Right renal cortex interstitium (tissue), 3 donors: ENCODE data around the gene ELF2. TPM values are rescaled to one million over a fixed set of nuclear protein-coding genes. Genes with fewer than 3 reads are reported as not detected.
"Not testable (repeated sequence)": the region's sequence is repeated elsewhere in the genome, so short reads cannot be mapped to it uniquely, and the experiment has no call there.

Source experiments
- DNase-seq, 3 donors: peaks; one replicate each; pipeline ENCODE4 v3.0.0-alpha.2; 2013; ENCODE audit warnings: low read depth in 3 of 3, low spot score in 2 of 3
- polyA plus RNA-seq, 3 donors: library from polyadenylated mRNA; unstranded; fragments of 120-200 nt; gene quantifications; one replicate each; pipeline ENCODE4 v1.2.1, GENCODE V29; 2013; ENCODE audit not compliant: insufficient read length in 3 of 3

The ELF2 gene
- polyA plus RNA-seq, 3 donors: 67.7 to 73.0 (median 71.6) TPM

DNA sequence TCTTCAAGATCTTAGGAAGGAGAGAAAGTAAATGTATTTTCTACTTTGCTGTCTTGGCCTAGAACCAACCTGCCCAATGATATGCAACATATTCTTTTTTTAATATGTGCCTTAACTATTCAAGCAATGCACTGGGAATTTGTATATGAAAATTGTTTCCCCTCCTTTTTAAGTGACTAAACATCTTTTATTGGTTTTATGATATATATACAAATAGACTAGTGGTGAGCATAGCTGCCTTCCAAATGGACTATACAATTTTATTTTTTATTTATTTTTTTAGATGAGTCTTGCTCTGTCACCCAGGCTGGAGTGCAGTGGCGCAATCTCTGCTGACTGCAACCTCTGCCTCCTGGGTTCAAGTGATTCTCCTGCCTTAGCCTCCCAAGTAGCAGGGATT lies 151.2 kb downstream of the ELF2 start:
- no peak for DNase-seq

DNA sequence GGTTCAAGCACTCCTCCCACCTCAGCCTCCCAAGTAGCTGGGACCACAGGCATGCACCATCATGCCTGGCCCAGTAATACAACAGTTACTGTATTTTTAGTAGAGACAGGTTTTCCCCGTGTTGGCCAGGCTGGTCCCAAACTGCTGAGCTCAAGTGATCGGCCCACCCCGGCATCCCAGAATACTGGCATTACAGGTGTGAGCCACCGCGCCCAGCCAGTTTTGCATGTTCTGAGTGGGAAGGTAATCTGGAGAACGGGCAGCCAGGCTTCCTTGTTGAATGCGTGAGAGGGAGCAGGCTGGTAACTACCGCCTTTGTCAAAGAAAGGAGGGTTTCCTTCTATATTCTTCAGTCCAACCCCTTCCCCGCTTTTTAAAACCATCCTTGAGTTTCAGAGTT lies 152.3 kb downstream of the ELF2 start:
- DNase-seq: no peak

DNA sequence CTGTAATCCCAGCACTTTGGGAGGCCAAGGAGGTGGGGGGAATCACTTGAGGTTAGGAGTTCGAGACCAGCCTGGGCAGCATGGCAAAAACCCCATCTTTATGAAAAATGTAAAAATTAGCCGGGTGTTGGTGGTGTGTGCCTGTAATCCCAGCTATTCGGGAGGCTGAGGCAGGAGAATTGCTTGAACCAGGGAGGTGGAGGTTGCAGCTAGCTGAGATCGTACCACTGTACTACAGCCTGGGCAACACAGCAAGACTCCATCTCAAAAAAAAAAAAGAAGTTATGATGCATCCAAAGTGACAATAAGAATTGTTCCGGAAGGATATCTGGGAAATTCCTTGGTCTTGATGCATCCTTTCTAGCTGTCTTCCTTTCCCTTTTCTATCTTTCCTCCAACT lies 154.2 kb downstream of the ELF2 start:
- DNase-seq: no peak

DNA sequence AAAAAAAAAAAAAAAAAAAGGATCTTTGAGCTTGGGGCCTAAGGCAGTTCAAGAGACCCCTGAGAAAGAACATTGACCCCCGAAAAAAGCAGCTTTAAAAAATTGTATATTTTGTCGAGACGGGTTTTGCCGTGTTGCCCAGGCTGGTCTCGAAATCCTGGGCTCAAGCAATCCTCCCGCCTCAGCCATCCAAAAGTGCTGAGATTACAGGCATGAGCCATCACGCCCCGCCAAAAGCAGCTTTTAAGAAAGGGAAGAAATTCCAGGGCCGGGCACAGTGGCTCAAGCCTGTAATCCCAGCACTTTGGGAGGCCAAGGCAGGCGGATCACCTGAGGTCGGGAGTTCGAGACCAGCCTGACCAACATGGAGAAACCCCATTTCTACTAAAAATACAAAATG lies 155.9 kb downstream of the ELF2 start:
- not testable (repeated sequence) for DNase-seq

DNA sequence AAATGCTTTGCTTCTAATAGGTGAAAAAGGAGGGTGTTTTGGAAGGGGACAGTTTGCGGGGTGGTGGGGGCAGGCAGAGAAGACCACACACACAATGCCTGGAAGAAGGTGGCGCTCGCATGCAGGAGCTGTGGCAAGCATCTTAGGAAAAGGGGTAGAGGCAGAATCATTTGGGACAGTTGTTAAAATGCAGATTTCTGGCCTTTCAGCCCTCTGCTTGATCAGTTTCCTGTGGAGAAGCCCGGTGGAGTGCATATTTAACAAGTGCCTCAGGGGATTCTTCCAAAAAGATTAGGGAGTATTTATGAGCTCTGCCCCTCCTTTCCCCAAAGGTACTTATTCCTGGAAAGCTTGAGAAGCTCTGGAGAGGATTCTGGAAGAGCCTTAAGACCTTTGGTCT lies 156.6 kb downstream of the ELF2 start:
- no peak for DNase-seq

DNA sequence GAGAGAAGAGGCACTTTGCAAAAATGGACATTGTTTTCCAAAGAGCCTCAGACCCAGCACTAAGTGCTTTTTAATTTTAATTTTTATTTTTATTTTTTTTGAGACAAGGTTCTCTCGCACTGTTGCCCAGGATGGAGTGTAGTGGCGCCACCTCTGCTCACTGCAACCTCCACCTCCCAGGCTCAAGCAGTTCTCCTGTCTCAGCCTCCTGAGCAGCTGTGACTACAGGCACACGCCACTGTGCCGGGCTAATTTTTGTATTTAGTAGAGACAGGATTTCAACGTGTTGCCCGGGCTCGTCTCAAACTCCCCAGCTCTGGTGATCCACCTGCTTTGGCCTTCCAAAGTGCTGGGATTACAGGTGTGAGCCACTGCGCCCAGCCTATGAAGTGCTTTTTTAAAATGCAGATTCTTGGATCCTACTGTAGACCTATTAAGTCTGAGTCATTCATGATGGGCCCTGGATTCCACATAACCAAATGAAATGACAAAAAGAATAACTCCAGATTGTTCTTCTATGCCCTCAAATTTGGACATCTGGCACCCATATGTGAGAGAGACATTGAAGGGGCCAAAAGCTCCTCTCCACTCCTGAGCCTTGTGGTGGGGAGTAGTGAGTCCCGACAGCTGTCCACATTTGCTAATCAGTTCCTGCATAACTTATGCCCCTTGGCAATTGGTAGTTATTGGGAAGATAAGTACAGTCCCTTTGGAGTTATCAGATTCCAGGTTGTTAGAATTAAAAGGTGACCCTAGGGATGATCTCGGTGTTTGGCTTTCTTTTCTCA lies 157.9 kb downstream of the ELF2 start:
- no peak for DNase-seq

DNA sequence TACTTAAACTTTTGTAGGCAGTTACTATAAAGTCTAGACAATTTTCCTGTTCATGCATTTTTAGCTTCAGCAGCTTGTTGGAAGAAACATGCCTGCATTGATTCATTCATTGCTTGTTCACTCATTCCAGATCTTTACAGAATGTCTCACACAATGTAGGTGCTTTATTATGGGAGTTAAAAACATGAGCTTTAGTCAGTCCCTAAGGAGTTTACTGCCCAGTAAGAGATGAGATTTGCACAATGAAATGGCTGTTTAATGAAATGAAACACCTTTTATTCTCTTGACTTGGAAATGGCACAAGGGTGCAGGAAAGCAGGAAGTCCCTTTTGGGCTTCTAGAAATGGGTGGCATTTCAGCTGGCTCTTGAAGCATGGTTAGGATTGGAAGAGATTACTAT lies 158.5 kb downstream of the ELF2 start:
- DNase-seq: no peak

DNA sequence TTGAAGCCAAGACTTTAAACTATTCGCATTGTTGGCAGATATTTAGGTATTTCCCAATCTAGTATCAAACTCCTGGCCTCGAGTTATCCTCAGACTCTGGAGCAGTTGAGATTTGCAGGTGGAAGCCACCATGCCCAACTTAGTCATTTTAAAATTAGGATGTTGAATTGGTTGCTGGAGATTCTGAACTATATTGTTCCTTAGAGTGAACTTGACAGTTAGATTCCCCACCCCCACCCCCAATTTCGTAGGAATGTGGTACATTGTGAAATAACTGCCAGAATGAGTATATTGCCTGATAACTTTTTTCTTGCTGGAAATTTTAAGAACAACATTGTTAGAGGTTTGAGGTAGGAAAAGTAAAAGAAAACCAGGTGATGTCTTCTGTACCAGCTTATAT lies 159.2 kb downstream of the ELF2 start:
- no peak for DNase-seq

DNA sequence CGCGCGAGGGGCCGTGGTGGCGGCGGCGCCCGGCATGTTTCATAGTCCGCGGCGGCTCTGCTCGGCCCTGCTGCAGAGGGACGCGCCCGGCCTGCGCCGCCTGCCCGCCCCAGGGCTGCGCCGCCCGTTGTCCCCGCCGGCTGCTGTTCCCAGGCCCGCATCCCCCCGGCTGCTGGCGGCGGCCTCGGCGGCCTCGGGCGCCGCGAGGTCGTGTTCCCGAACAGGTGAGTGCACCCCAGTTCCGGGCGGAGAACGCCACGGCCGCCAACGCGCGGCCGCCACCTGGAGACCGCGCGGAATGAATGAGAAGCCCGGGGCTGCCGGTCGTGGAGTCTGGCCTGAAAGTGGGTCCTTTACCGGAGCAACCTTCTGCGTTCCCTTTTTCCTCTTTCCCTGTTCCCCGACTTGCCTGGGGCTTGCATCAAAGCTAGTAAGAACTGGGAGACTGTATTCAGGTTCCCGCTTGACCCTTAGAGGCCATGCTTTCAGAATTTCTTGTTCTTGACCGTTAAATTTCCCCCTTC lies 161.0 kb downstream of the ELF2 start:
- DNase-seq: peak in 2 of 3 donors; percentile 21 to 29

DNA sequence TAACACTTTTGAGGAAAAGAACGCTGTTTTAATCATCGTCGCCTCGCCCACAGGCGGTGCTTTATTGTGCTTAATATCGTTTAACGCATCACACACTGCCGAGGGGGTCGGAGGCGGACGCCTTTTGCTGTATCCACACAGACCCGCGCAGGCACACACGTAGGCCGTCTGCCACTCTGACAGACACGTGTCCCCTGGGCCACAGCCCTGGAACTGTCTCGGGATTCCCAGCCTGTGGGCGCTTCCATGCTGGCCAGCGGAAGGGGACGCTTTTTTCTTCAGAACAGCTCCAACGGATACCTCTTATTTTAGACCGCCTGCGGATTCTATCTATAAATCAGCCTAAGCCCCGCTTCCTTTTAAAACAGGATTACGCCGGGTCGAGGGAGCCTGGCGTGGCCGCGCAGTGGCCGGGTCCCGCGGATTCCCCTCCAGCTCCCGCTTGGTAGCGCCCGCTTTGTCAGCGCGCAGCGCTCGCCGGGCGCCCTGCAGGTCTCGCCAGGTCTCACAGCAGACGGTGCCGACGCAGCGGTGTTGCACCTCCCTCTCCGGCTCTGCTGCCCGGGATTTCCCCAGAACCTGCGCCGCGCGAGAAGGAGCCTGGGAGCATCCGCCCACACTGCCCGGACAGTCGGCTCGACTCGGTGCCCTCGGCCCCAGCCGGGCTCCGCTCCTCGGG lies 161.6 kb downstream of the ELF2 start, which contains the start of gene NOCT:
Gene NOCT (plus strand): TSS at position 513 of the 679 bp plus-strand sequence. CDS start 201 bp downstream, outside the sequence.
- peak; percentile 72 to 77 (median 76) for DNase-seq

DNA sequence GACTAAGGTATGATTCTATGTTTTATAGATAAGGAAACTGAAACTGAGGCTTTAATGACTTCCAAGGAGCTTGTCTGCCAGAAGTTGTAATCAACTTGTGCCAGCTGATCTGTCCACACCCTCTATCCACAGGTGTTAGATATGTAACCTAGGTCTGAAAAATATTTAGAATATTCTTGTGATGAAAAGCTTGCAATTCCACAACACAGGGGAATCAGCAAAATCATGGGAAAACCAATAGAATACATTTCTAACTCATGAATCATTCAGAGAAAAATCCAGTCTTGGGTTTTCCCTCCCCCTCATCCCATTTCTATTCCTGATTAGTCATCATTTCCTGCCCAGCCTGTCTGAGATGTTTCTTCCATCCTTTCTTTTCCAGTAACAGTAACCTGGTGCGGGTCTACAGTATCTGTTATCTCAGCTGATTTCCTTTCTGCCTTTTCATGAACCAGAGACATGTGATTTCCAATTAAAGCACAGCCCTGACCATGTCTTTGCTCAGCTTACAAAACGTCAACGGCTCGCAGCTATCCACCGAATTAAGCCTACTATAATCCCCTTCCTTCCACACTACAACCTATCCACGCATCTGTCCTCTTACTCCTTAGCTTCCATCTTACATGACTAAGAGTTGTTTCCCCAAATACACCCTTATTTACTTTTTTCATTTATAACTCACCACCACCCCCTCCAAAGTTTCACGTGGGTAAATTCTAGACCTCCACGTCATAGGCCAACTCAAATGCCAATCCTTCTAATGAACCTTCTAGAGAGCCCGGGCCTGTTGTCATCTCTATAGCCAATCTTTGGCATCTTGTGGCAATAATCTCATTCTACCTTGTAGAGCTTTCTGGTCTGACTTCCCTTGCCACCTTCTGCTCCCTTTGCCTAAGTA lies 162.4 kb downstream of the ELF2 start:
- no peak for DNase-seq

DNA sequence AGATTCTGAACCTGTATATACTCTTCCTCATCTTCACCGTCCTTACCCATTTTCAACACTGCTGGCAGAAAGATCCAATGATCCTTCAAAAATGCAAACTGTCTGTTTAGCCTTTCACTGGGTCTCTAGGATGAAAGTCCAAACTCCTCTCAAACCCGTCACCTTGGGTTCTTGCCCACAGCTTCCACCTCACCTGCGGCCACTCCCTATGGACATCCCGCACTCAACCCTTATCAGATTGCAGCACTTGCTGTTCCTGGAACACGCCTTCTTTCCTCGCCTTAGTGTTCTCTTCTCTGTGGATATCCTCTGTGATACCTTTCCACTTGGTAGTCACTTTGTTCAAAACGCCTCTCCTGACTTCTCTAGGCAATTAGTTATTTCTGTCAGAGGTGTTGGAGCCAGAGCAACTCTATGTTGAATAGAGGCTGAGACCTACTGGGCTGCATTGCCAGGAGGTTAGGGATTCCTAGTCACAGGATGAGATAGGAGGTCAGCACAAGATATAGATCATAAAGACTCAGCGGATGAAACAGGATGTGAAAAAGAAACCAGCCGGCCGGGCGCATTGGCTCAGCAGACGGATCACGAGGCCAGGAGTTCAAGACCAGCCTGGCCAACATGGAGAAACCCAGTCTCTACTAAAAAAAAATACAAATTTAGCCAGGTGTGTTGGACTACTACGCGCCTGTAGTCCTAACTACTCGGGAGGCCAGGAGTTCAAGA lies 165.6 kb downstream of the ELF2 start:
- no peak for DNase-seq

DNA sequence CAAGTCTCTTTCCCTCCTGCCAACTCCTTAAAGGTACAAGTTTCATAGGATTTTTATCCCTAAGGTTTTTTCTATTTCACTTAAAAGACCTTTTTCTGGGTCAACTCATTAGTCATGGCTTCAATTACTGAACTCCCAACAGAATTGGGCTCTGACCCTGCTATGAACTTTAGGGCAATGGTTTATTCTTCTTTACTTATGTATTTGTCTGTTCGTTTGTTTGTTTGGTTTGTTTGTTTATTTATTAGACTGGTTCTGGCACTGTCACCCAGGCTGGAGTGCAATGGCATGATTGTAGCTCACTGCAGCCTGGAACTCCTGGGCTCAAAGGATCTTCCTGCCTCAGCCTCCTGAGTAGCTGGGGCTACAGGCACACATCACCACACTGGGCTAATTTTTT lies 167.3 kb downstream of the ELF2 start:
- no peak for DNase-seq

DNA sequence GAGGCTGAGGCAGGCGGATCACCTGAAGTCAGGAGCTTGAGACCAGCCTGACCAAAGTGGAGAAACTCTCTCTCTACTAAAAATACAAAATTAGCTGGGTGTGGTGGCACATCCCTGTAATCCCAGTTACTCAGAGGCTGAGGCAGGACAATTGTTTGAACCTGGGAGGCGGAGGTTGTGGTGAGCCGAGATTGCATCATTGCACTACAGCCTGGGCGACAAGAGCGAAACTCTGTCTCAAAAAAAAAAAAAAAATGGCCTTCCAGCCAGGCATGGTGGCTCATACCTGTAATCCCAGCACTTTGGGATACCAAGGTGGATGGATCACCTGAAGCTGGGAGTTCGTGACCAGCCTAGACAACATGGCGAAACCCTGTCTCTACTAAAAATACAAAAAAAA lies 168.7 kb downstream of the ELF2 start:
- DNase-seq: not testable (repeated sequence)

DNA sequence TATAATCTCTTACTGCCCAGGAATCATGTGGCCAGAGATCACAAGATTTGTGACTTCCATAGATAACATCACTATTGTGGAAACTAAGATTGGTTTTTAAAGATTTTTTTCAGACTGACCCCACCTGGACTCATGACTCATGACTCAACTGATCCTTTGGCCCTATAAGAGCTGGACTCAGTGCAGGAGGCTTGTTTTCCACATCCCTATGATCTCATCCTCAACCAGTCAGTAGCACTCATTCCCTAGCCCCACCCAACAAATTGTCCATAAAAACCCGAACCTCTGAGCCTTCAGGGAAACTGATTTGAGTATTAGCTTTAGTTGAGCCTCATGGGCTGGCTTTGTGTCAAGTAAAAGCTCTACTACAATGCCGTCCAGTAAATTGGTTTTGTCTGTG lies 169.4 kb downstream of the ELF2 start:
- DNase-seq: no peak

Other genes starting within 250 kb of the ELF2 start
- gene NOCT, start 161.4 kb downstream of the ELF2 start, polyA plus RNA-seq: 1 to 10 TPM; 6.2 to 8.5 (median 6.6) TPM
- under 1 TPM; 0.35 to 0.57 (median 0.55) TPM for gene MGARP, start 103.0 kb upstream of the ELF2 start, polyA plus RNA-seq
- gene NAA15, start 124.3 kb upstream of the ELF2 start, polyA plus RNA-seq: 10 to 100 TPM; 34.7 to 38.4 (median 38.1) TPM
- gene NDUFC1, start 125.3 kb upstream of the ELF2 start, polyA plus RNA-seq: 10 to 100 TPM; 86.6 to 98.9 (median 93.1) TPM